Body of pancreas (tissue), 4 donors: Measurements from ENCODE around the gene CERS5.

Source experiments
- POLR2A ChIP-seq, 3 donors: fragments of 450-650 bp; IDR thresholded peaks; one replicate each; pipeline ENCODE4 v1.6.1; 2016; ENCODE audit warnings: antibody characterized with exemption in 3 of 3, mild to moderate bottlenecking in 2 of 3
- TF ChIP-seq, protein P1 (sequence below), 7 experiments: fragments of 450-650 bp in 4 of 7; fragments of 200-600 bp in 3 of 7; sonication (generic) in 3 of 7; IDR thresholded peaks; one replicate each; pipeline ENCODE4 v1.5.1; 2016 to 2019; ENCODE audit warnings: antibody characterized with exemption in 7 of 7

- TF ChIP-seq POLR2A (IDR thresholded peaks at IDR 0.05) = no peak
- TF ChIP-seq, protein P1, sequence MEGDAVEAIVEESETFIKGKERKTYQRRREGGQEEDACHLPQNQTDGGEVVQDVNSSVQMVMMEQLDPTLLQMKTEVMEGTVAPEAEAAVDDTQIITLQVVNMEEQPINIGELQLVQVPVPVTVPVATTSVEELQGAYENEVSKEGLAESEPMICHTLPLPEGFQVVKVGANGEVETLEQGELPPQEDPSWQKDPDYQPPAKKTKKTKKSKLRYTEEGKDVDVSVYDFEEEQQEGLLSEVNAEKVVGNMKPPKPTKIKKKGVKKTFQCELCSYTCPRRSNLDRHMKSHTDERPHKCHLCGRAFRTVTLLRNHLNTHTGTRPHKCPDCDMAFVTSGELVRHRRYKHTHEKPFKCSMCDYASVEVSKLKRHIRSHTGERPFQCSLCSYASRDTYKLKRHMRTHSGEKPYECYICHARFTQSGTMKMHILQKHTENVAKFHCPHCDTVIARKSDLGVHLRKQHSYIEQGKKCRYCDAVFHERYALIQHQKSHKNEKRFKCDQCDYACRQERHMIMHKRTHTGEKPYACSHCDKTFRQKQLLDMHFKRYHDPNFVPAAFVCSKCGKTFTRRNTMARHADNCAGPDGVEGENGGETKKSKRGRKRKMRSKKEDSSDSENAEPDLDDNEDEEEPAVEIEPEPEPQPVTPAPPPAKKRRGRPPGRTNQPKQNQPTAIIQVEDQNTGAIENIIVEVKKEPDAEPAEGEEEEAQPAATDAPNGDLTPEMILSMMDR (IDR thresholded peaks at IDR 0.05) = no peak
These were observed 445 bp downstream of the CERS5 start for GRCh38 chr12:50166799-50167048.
